Fibroblast of skin of back (primary cell): ENCODE results near the gene PBX1.

ENCODE experiments used
- DNase-seq: peaks from one replicate; pipeline ENCODE4 v3.0.0-alpha.2; 2013

PBX1 gene

GRCh38 chr1:164783778-164784555 lies 225.0 kb downstream of the PBX1 start:
- no peak for DNase-seq

GRCh38 chr1:164784960-164785359 lies 226.0 kb downstream of the PBX1 start:
- no peak for DNase-seq

GRCh38 chr1:164785841-164786534 lies 227.0 kb downstream of the PBX1 start:
- DNase-seq: no peak

GRCh38 chr1:164786980-164787833 lies 228.2 kb downstream of the PBX1 start:
- peak; percentile 69 for DNase-seq

GRCh38 chr1:164787834-164788231 lies 228.8 kb downstream of the PBX1 start:
- DNase-seq: no peak

GRCh38 chr1:164790081-164790480 lies 231.1 kb downstream of the PBX1 start:
- no peak for DNase-seq

- no peak for DNase-seq
Observed at GRCh38 chr1:164792410-164793004, 233.5 kb downstream of the PBX1 start.

- peak; percentile 81 for DNase-seq
Observed at GRCh38 chr1:164794356-164794755, 235.4 kb downstream of the PBX1 start.

- no peak for DNase-seq
Observed at GRCh38 chr1:164796916-164797315, 237.9 kb downstream of the PBX1 start.

- no peak for DNase-seq
Observed at GRCh38 chr1:164801246-164801731, 242.3 kb downstream of the PBX1 start.

GRCh38 chr1:164801791-164802502 lies 243.0 kb downstream of the PBX1 start:
- DNase-seq: no peak

GRCh38 chr1:164802529-164803282 lies 243.7 kb downstream of the PBX1 start:
- DNase-seq: no peak

GRCh38 chr1:164803366-164803765 lies 244.4 kb downstream of the PBX1 start:
- peak; percentile 90 for DNase-seq

- DNase-seq: no peak
Observed at GRCh38 chr1:164804366-164804765, 245.4 kb downstream of the PBX1 start.

- DNase-seq: peak; percentile 52
Observed at GRCh38 chr1:164805399-164805798, 246.4 kb downstream of the PBX1 start.

- no peak for DNase-seq
Observed at GRCh38 chr1:164806531-164806930, 247.5 kb downstream of the PBX1 start.

GRCh38 chr1:164813776-164814175 lies 254.8 kb downstream of the PBX1 start:
- no peak for DNase-seq

GRCh38 chr1:164821648-164822047 lies 262.7 kb downstream of the PBX1 start:
- no peak for DNase-seq

GRCh38 chr1:164823486-164824279 lies 264.7 kb downstream of the PBX1 start:
- peak; percentile 56 for DNase-seq

GRCh38 chr1:164824542-164824941 lies 265.6 kb downstream of the PBX1 start:
- no peak for DNase-seq
